ENCODE results near the gene AFDN. TPM values are rescaled to one million over a fixed set of nuclear protein-coding genes. Genes with fewer than 3 reads are reported as not detected.

AFDN gene, protein sequence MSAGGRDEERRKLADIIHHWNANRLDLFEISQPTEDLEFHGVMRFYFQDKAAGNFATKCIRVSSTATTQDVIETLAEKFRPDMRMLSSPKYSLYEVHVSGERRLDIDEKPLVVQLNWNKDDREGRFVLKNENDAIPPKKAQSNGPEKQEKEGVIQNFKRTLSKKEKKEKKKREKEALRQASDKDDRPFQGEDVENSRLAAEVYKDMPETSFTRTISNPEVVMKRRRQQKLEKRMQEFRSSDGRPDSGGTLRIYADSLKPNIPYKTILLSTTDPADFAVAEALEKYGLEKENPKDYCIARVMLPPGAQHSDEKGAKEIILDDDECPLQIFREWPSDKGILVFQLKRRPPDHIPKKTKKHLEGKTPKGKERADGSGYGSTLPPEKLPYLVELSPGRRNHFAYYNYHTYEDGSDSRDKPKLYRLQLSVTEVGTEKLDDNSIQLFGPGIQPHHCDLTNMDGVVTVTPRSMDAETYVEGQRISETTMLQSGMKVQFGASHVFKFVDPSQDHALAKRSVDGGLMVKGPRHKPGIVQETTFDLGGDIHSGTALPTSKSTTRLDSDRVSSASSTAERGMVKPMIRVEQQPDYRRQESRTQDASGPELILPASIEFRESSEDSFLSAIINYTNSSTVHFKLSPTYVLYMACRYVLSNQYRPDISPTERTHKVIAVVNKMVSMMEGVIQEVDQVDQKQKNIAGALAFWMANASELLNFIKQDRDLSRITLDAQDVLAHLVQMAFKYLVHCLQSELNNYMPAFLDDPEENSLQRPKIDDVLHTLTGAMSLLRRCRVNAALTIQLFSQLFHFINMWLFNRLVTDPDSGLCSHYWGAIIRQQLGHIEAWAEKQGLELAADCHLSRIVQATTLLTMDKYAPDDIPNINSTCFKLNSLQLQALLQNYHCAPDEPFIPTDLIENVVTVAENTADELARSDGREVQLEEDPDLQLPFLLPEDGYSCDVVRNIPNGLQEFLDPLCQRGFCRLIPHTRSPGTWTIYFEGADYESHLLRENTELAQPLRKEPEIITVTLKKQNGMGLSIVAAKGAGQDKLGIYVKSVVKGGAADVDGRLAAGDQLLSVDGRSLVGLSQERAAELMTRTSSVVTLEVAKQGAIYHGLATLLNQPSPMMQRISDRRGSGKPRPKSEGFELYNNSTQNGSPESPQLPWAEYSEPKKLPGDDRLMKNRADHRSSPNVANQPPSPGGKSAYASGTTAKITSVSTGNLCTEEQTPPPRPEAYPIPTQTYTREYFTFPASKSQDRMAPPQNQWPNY (N-terminal part only)
- 80.1 and 172 TPM in 2 replicates for total RNA-seq

GRCh38 chr6:167826896-167827582 is at the start of gene AFDN:
TSS of gene AFDN (plus strand) at chr6:167826911. CDS start at chr6:167827133, 222 bp downstream.

DNA sequence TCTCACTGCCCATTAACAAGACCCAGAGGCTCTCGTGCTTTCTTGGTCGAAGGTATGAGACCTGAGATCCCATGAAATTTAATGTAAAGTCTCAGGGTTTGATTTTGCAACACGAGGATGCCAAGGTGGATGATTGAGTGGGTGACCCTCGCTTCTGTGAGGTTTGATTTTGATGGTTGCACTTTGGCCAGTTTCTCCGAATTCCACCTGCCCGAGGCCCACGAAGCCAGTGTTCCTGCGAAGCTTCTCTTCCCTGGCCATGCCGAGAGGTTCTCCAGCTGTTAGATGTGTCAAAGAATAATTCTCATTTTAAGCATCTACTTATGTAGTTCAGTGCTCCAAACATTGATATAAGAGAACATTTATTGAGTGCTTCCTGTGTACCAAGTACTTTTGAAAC is 170.9 kb downstream of the AFDN start, which contains the start of gene KIF25:
Gene KIF25 (plus strand): TSS at position 30 of the 400 bp plus-strand sequence. CDS start 31,915 bp downstream, outside the sequence.

Other genes with a start within 250 kb of the AFDN start
- not detected in 2 replicates for gene KIF25, start 170.8 kb downstream of the AFDN start, total RNA-seq